PC-9 (cell line): Measurements from ENCODE around the gene ADH7. TPM values are rescaled to one million over a fixed set of nuclear protein-coding genes. Genes with fewer than 3 reads are reported as not detected.
A peak's percentile ranks its signal among the peaks of the same experiment; 100 is the strongest.

Source experiments
- BruUV-seq: library from RNA; stranded (reverse); fragments of 400-500 nt; replicated peaks from 2 replicates; lab custom pipeline; 2021; lab: Mats Ljungman, UMichigan
- CTCF ChIA-PET: fragments of 300-600 bp; sonication (Branson Sonifier 250); formaldehyde crosslinking; loops from one replicate; lab custom pipeline; 2022; ENCODE audit warnings: antibody characterized with exemption; lab: Charles Lee
- POLR2A ChIA-PET: fragments of 300-600 bp; sonication (Branson Sonifier 250); formaldehyde crosslinking; loops from one replicate; lab custom pipeline; 2022; ENCODE audit warnings: antibody characterized with exemption; ENCODE audit not compliant: unreplicated experiment; lab: Charles Lee
- DNase-seq, 2 experiments: peaks; one replicate each; pipeline versions ENCODE4 v3.0.0 to v3.0.0-alpha.2; 2015 to 2022; ENCODE audit warnings: mixed read lengths in 1 of 2
- H2AFZ ChIP-seq: fragments of 200-600 bp; sonication (generic); 2 replicates; pipeline ENCODE4 v1.8.1; 2017; ENCODE audit warnings: antibody characterized with exemption
- H3F3A ChIP-seq: fragments of 200-600 bp; sonication (generic); 2 replicates; pipeline ENCODE4 v1.8.1; 2017; ENCODE audit warnings: antibody characterized with exemption, mild to moderate bottlenecking, low read depth; ENCODE audit not compliant: insufficient read depth
- H3K27ac ChIP-seq: fragments of 200-600 bp; sonication (generic); 2 replicates; pipeline ENCODE4 v1.6.1; 2016; ENCODE audit warnings: mixed run types
- H3K27me3 ChIP-seq: fragments of 200-600 bp; sonication (generic); 2 replicates; pipeline ENCODE4 v1.6.1; 2016; ENCODE audit warnings: low read depth, mixed run types; ENCODE audit not compliant: insufficient read depth
- H3K36me3 ChIP-seq: fragments of 200-600 bp; sonication (generic); 2 replicates; pipeline ENCODE4 v1.6.1; 2016; ENCODE audit warnings: low read depth, mixed run types
- H3K4me1 ChIP-seq: fragments of 200-600 bp; sonication (generic); replicated peaks from 2 replicates; pipeline ENCODE4 v1.6.1; 2016; ENCODE audit warnings: mixed run types; ENCODE audit not compliant: insufficient read depth
- H3K4me2 ChIP-seq: fragments of 200-600 bp; sonication (generic); 2 replicates; pipeline ENCODE4 v1.6.1; 2017; ENCODE audit warnings: mixed run types
- H3K4me3 ChIP-seq: fragments of 200-600 bp; sonication (generic); 2 replicates; pipeline ENCODE4 v1.6.1; 2016; ENCODE audit warnings: mixed run types
- H3K79me2 ChIP-seq: fragments of 200-600 bp; sonication (generic); 2 replicates; pipeline ENCODE4 v1.6.1; 2017; ENCODE audit warnings: low read depth, mixed run types
- H3K9me2 ChIP-seq: fragments of 200-600 bp; sonication (generic); 2 replicates; pipeline ENCODE4 v1.8.1; 2017; ENCODE audit warnings: mild to moderate bottlenecking; ENCODE audit not compliant: insufficient read depth
- H3K9me3 ChIP-seq: fragments of 200-600 bp; sonication (generic); 2 replicates; pipeline ENCODE4 v1.8.1; 2016; ENCODE audit warnings: low read depth; ENCODE audit not compliant: insufficient read depth
- H4K20me1 ChIP-seq: fragments of 200-600 bp; sonication (generic); 2 replicates; pipeline ENCODE4 v1.8.1; 2017; ENCODE audit not compliant: insufficient read depth
- CTCF ChIP-seq: fragments of 200-600 bp; sonication (generic); conservative IDR thresholded peaks from 2 replicates; pipeline ENCODE4 v1.6.1; 2017; ENCODE audit warnings: mixed run types, antibody characterized with exemption, mild to moderate bottlenecking, moderate library complexity
- EZH2 ChIP-seq: fragments of 200-600 bp; sonication (generic); IDR thresholded peaks from 2 replicates; pipeline ENCODE4 v1.8.0; 2017; ENCODE audit warnings: antibody characterized with exemption, low read depth
- intact Hi-C: fragments of 100-400 bp; cut with micrococcal nuclease; formaldehyde crosslinking; loops from one replicate; pipeline ENCODE4 v1.10.0; 2022; ENCODE audit not compliant: unreplicated experiment
- total RNA-seq: library from RNA; stranded (reverse); gene quantifications from 2 replicates; pipeline ENCODE4 v1.2.3, GENCODE V29; 2021

Gene ADH7
- total RNA-seq, 1 experiment from 2014 or later: not detected

GRCh38 chr4:99408346-99408745 is 26.8 kb downstream of the ADH7 start:
- intact Hi-C loops: loop anchor here (5.0 kb wide), 1 partner anchor 1266 kb away; the partner anchor contains the start of gene STPG2
- Histone ChIP-seq H3K4me1 (peaks cover 17% of the 10 kb centered on the region), H4K20me1 (no peaks in the 10 kb centered on the region), H3K4me3 (no peak overlapping the region), H3K27me3 (no peaks in the 10 kb centered on the region), H3K9me2 (no peaks in the 10 kb centered on the region), H3K36me3 (no peaks in the 10 kb centered on the region), H2AFZ (no peak overlapping the region), H3K4me2 (no peak overlapping the region), H3K27ac (no peak overlapping the region), H3K9me3 (no peaks in the 10 kb centered on the region; the same call in 1 of the 2 replicates), H3F3A (no peaks in the 10 kb centered on the region), H3K79me2 (no peaks in the 10 kb centered on the region)
- BruUV-seq: no TSS peak
- TF ChIP-seq EZH2 (no peak), CTCF (no peak)
- ChIA-PET CTCF (no interaction called here), POLR2A (no interaction called here)
- DNase-seq: no peak

GRCh38 chr4:99405433-99406115 is 29.6 kb downstream of the ADH7 start:
- POLR2A ChIA-PET: no interaction called here
- H3K79me2 ChIP-seq: no peaks in the 10 kb centered on the region
- peak; percentile 51 to 54 for DNase-seq
- peak; percentile 93 for TF ChIP-seq CTCF
- TF ChIP-seq EZH2: no peak
- CTCF ChIA-PET: interaction anchor here (0.5 kb wide), 1 partner anchor 247 kb away, joined by 7 read pairs; no protein-coding TSS in a partner anchor
- peaks cover 12% of the 10 kb centered on the region for H3K4me1 ChIP-seq
- no peak overlapping the region for H2AFZ ChIP-seq
- H3K27me3 ChIP-seq: no peaks in the 10 kb centered on the region
- H3K9me2 ChIP-seq: no peaks in the 10 kb centered on the region
- intact Hi-C loops: loop anchor here (1.0 to 5.0 kb wide), 4 partner anchors 57 to 1263 kb away; partner anchors contain the start of genes METAP1 and STPG2
- no peaks in the 10 kb centered on the region for H3K9me3 ChIP-seq
- no peak overlapping the region for H3K4me3 ChIP-seq
- H4K20me1 ChIP-seq: no peaks in the 10 kb centered on the region
- H3K4me2 ChIP-seq: no peak overlapping the region
- H3K36me3 ChIP-seq: no peaks in the 10 kb centered on the region
- BruUV-seq: no TSS peak
- 0 out of 2 replicates have a peak overlapping the region, but pooled peaks have one; percentile 21 for H3K27ac ChIP-seq
- no peaks in the 10 kb centered on the region for H3F3A ChIP-seq

GRCh38 chr4:99404595-99405287 is 30.4 kb downstream of the ADH7 start:
- H3K9me2 ChIP-seq: no peaks in the 10 kb centered on the region
- no peaks in the 10 kb centered on the region for H3K9me3 ChIP-seq
- intact Hi-C loops: loop anchor here (1.0 to 5.0 kb wide), 4 partner anchors 58 to 1262 kb away; partner anchors contain the start of genes METAP1 and STPG2
- H3K27me3 ChIP-seq: no peaks in the 10 kb centered on the region
- H3K27ac ChIP-seq: peak overlapping the region; percentile 21; the same call in 1 of the 2 replicates
- H2AFZ ChIP-seq: no peak overlapping the region
- H3K4me2 ChIP-seq: no peak overlapping the region
- no peak overlapping the region for H3K4me3 ChIP-seq
- no peaks in the 10 kb centered on the region for H3F3A ChIP-seq
- ChIA-PET CTCF (interaction anchor here (0.5 kb wide), 1 partner anchor 246 kb away, joined by 7 read pairs; no protein-coding TSS in a partner anchor), POLR2A (no interaction called here)
- no peaks in the 10 kb centered on the region for H4K20me1 ChIP-seq
- peak in 1 of 2 experiments; percentile 63 for DNase-seq
- H3K36me3 ChIP-seq: no peaks in the 10 kb centered on the region
- peaks cover 12% of the 10 kb centered on the region for H3K4me1 ChIP-seq
- TF ChIP-seq EZH2: no peak
- TF ChIP-seq CTCF: no peak
- BruUV-seq: no TSS peak
- no peaks in the 10 kb centered on the region for H3K79me2 ChIP-seq
